ENCODE measurements around the gene SLC45A1. TPM values are rescaled to one million over a fixed set of nuclear protein-coding genes. Genes with fewer than 3 reads are reported as not detected.

The SLC45A1 gene
- total RNA-seq, 1 experiment from 2014 or later: 0.41 TPM

DNA sequence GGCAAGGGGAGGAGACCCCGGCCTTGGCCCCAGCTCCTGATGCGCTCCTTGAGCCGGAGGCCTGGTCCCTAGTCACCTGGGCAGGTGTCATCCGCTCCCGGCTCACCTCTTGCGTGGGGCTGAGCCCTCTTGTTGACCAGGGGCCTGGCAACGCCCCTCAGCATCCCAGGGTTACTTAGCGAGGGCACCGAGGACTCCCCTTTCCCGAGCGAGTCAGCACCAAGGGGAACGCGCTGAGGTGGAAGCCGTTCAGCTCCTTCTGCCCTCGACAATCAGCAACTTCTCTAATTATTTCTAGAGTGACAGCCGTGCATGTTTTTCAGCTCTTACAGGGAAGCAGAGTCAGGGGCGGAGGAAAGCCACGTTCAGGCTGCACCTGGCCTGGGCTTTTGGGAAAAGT is 522 bp downstream of the SLC45A1 start:
- H3K27me3 Mint-ChIP-seq (ENCODE audit: insufficient read depth, unreplicated experiment): no peaks in the 10 kb centered on the region
- Histone ChIP-seq H3K4me1 (peaks cover 13% of the 10 kb centered on the region; the same call in 1 of the 2 replicates), H3K9me3 (no peaks in the 10 kb centered on the region), H3K36me3 (ENCODE audit: control insufficient read depth, insufficient read depth, low read length) (no peaks in the 10 kb centered on the region), H3K4me3 (ENCODE audit: low read depth, low read length) (peak overlapping the region; percentile 37), H3K27me3 (replicated peaks; ENCODE audit: control insufficient read depth, insufficient read depth, low read length) (no peaks in the 10 kb centered on the region)
- BruUV-seq (replicated peaks): no TSS peak
- no peak for DNase-seq
- peak overlapping the region; percentile 71 for H3K4me3 Mint-ChIP-seq (ENCODE audit: unreplicated experiment)
- intact Hi-C loops (cut with micrococcal nuclease; ENCODE audit: unreplicated experiment): loop anchor here (10.0 kb wide), 1 partner anchor 134 kb away; no protein-coding TSS in a partner anchor
- peaks cover 13% of the 10 kb centered on the region for H3K4me1 Mint-ChIP-seq (ENCODE audit: low read depth, unreplicated experiment)
- no peak overlapping the region for H3K27ac Mint-ChIP-seq (ENCODE audit: unreplicated experiment)
- ChIA-PET POLR2A (no interaction called here), CTCF (no interaction called here)
- TF ChIP-seq, protein P1, sequence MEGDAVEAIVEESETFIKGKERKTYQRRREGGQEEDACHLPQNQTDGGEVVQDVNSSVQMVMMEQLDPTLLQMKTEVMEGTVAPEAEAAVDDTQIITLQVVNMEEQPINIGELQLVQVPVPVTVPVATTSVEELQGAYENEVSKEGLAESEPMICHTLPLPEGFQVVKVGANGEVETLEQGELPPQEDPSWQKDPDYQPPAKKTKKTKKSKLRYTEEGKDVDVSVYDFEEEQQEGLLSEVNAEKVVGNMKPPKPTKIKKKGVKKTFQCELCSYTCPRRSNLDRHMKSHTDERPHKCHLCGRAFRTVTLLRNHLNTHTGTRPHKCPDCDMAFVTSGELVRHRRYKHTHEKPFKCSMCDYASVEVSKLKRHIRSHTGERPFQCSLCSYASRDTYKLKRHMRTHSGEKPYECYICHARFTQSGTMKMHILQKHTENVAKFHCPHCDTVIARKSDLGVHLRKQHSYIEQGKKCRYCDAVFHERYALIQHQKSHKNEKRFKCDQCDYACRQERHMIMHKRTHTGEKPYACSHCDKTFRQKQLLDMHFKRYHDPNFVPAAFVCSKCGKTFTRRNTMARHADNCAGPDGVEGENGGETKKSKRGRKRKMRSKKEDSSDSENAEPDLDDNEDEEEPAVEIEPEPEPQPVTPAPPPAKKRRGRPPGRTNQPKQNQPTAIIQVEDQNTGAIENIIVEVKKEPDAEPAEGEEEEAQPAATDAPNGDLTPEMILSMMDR (IDR thresholded peaks at IDR 0.05; ENCODE audit: insufficient read depth in 1 of 2, low read depth in 1 of 2, low read length in 1 of 2, severe bottlenecking in 1 of 2, unreplicated experiment in 1 of 2): no peak
- H3K9me3 Mint-ChIP-seq (ENCODE audit: unreplicated experiment): peaks cover 10% of the 10 kb centered on the region
- H3K36me3 Mint-ChIP-seq (ENCODE audit: insufficient read depth, unreplicated experiment): peaks cover 5% of the 10 kb centered on the region

DNA sequence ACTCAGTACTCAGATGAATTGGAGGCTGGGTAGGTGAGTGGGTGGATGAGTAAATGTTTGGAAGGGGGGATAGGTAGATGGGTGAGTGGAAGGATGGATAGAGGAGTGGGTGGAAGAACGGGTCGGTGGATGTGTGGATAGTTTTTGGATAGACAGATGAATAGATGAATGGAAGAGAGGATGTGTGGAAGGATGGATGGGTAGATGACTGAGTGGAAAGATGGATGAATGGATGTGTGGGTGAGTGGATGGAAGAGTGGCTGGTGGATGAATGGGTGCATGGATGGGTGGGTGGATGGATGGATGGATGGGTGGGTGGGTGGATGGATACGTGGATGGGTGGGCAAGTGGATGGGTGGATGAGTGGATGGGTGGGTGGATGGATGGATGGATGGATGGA is 3.7 kb downstream of the SLC45A1 start:
- peaks cover 10% of the 10 kb centered on the region for H3K9me3 Mint-ChIP-seq (ENCODE audit: unreplicated experiment)
- no TSS peak for BruUV-seq (replicated peaks)
- no peak overlapping the region for H3K27ac Mint-ChIP-seq (ENCODE audit: unreplicated experiment)
- Histone ChIP-seq H3K4me1 (no peaks in the 10 kb centered on the region), H3K36me3 (ENCODE audit: control insufficient read depth, insufficient read depth, low read length) (no peaks in the 10 kb centered on the region), H3K27me3 (replicated peaks; ENCODE audit: control insufficient read depth, insufficient read depth, low read length) (no peaks in the 10 kb centered on the region), H3K9me3 (no peaks in the 10 kb centered on the region), H3K4me3 (ENCODE audit: low read depth, low read length) (no peak overlapping the region)
- no peak overlapping the region for H3K4me3 Mint-ChIP-seq (ENCODE audit: unreplicated experiment)
- H3K27me3 Mint-ChIP-seq (ENCODE audit: insufficient read depth, unreplicated experiment): no peaks in the 10 kb centered on the region
- peaks cover 5% of the 10 kb centered on the region for H3K36me3 Mint-ChIP-seq (ENCODE audit: insufficient read depth, unreplicated experiment)
- H3K4me1 Mint-ChIP-seq (ENCODE audit: low read depth, unreplicated experiment): no peaks in the 10 kb centered on the region
- CTCF ChIA-PET: no interaction called here
- POLR2A ChIA-PET: no interaction called here
- no peak for DNase-seq
- TF ChIP-seq, protein P1 (IDR thresholded peaks at IDR 0.05; ENCODE audit: insufficient read depth in 1 of 2, low read depth in 1 of 2, low read length in 1 of 2, severe bottlenecking in 1 of 2, unreplicated experiment in 1 of 2): no peak
- intact Hi-C loops (cut with micrococcal nuclease; ENCODE audit: unreplicated experiment): no loop called here

DNA sequence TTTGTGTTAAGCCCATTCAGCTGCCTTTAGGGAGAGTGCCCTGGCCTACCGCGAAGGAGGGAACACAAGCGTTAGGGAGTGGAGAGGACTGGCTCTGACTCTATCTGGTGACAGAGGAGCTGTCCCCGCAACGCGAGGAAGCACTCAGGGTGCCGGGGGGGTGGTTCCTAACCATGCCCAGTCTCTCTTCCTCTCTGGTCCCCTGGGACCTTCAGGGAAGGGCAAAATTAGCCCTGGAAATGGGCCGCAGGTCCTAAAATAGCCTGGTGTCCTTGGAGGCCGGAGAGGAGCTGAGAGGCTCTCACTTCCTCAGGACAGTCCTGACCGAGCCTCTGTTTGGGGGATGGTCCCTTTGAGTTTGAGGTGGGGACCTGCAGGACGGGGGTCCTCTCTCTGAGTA is 5.8 kb downstream of the SLC45A1 start:
- no TSS peak for BruUV-seq (replicated peaks)
- Histone ChIP-seq H3K36me3 (ENCODE audit: control insufficient read depth, insufficient read depth, low read length) (no peaks in the 10 kb centered on the region), H3K4me3 (ENCODE audit: low read depth, low read length) (no peak overlapping the region), H3K4me1 (no peaks in the 10 kb centered on the region), H3K9me3 (no peaks in the 10 kb centered on the region), H3K27me3 (replicated peaks; ENCODE audit: control insufficient read depth, insufficient read depth, low read length) (no peaks in the 10 kb centered on the region)
- ChIA-PET POLR2A (no interaction called here), CTCF (no interaction called here)
- intact Hi-C loops (cut with micrococcal nuclease; ENCODE audit: unreplicated experiment): no loop called here
- no peak for DNase-seq
- Mint-ChIP-seq H3K27ac (ENCODE audit: unreplicated experiment) (no peak overlapping the region), H3K9me3 (ENCODE audit: unreplicated experiment) (peaks cover 10% of the 10 kb centered on the region), H3K27me3 (ENCODE audit: insufficient read depth, unreplicated experiment) (no peaks in the 10 kb centered on the region), H3K4me1 (ENCODE audit: low read depth, unreplicated experiment) (no peaks in the 10 kb centered on the region), H3K4me3 (ENCODE audit: unreplicated experiment) (no peak overlapping the region), H3K36me3 (ENCODE audit: insufficient read depth, unreplicated experiment) (no peaks in the 10 kb centered on the region)
- TF ChIP-seq, protein P1 (IDR thresholded peaks at IDR 0.05; ENCODE audit: insufficient read depth in 1 of 2, low read depth in 1 of 2, low read length in 1 of 2, severe bottlenecking in 1 of 2, unreplicated experiment in 1 of 2): no peak

All from Caco-2 (cell line).